Esophagus muscularis mucosa (tissue), 4 donors: ENCODE data around the gene HOXD11. TPM values are rescaled to one million over a fixed set of nuclear protein-coding genes. Genes with fewer than 3 reads are reported as not detected.
A peak's percentile ranks its signal among the peaks of the same experiment; 100 is the strongest.

Experiments
- DNase-seq: peaks from one replicate; pipeline ENCODE4 v3.0.0-alpha.2; 2017; ENCODE audit errors: extremely low spot score
- H3K27ac ChIP-seq, 4 donors: fragments of 200-600 bp; sonication (generic); replicated peaks in 1 of 4; 1 replicate in 3 of 4; 2 replicates in 1 of 4; pipeline ENCODE4 v1.5.1; 2016 to 2019; ENCODE audit warnings: mild to moderate bottlenecking in 1 of 4
- H3K27me3 ChIP-seq, 4 donors: fragments of 200-600 bp; sonication (generic); one replicate each; pipeline versions ENCODE4 v1.5.1 to v1.6.0; 2016 to 2019
- H3K36me3 ChIP-seq, 4 donors: fragments of 200-600 bp; sonication (generic); one replicate each; pipeline ENCODE4 v1.5.1; 2016 to 2019
- H3K4me1 ChIP-seq, 4 donors: fragments of 200-600 bp; sonication (generic); one replicate each; pipeline ENCODE4 v1.5.1; 2016 to 2019
- H3K4me3 ChIP-seq, 4 donors: fragments of 200-600 bp; sonication (generic); 1 replicate in 2 of 4; 2 replicates in 2 of 4; pipeline ENCODE4 v1.5.1; 2016 to 2019; ENCODE audit warnings: mild to moderate bottlenecking in 4 of 4, moderate library complexity in 1 of 4
- H3K9me3 ChIP-seq, 4 donors: fragments of 200-600 bp; sonication (generic); 1 replicate in 3 of 4; 2 replicates in 1 of 4; pipeline ENCODE4 v1.5.1; 2016 to 2019
- CTCF ChIP-seq, 3 experiments: fragments of 200-600 bp in 2 of 3; fragments of 450-650 bp in 1 of 3; sonication (generic) in 2 of 3; IDR thresholded peaks; one replicate each; pipeline ENCODE4 v1.5.1; 2017 to 2019; ENCODE audit warnings: antibody characterized with exemption in 3 of 3, mild to moderate bottlenecking in 2 of 3, moderate library complexity in 1 of 3
- EP300 ChIP-seq: sonication (generic); formaldehyde crosslinking; IDR thresholded peaks from one replicate; pipeline ENCODE4 v1.6.1; 2017; ENCODE audit warnings: antibody characterized with exemption
- POLR2A ChIP-seq: fragments of 450-650 bp; IDR thresholded peaks from one replicate; pipeline ENCODE4 v1.6.1; 2017; ENCODE audit warnings: antibody characterized with exemption, moderate library complexity, mild to moderate bottlenecking, low read depth
- POLR2AphosphoS5 ChIP-seq, 2 donors: sonication (generic); formaldehyde crosslinking; IDR thresholded peaks; one replicate each; pipeline ENCODE4 v1.6.1; 2017; ENCODE audit warnings: antibody characterized with exemption in 2 of 2
- WGBS: methylation state at CpG from one replicate; pipeline ENCODE4 v1.1.5; 2018; 5-methylcytosine and 5-hydroxymethylcytosine counted together
- intact Hi-C: fragments of 100-400 bp; cut with DNase I; formaldehyde crosslinking; loops from one replicate; pipeline ENCODE4 v1.15.1; 2023
- total RNA-seq, 4 donors: library from RNA; depleted of rRNA; stranded (reverse); fragments of >200 nt; gene quantifications; one replicate each; pipeline versions ENCODE4 v1.1.0 to v1.2.1, GENCODE V29; 2016

Gene HOXD11
- total RNA-seq, 4 donors from 2014 or later = not detected

DNA sequence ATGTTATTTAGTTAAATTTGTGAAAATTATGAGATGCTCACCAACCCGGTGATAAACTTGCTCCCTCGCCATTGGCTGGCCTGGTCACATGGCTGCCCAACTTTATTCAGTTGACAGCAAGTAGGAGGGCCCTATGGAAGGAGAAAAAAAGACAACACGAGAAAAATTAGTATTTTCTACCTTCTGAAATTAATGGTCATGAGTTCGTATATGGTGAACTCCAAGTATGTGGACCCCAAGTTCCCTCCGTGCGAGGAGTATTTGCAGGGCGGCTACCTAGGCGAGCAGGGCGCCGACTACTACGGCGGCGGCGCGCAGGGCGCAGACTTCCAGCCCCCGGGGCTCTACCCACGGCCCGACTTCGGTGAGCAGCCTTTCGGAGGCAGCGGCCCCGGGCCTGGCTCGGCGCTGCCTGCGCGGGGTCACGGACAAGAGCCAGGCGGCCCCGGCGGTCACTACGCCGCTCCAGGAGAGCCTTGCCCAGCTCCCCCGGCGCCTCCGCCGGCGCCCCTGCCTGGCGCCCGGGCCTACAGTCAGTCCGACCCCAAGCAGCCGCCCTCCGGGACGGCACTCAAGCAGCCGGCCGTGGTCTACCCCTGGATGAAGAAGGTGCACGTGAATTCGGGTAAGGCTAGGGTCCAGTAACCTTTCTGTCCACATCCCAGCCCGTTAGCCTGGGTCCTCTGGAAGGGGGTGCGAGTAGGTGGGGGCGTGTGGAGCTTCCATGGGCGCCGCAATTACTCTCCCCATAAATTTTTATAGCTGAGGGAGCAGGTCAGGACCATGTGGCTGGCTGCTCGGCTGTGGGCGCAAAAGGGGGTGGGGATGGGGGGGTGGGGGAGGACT lies 44.6 kb downstream of the HOXD11 start, which contains the start of gene HOXD4:
Gene HOXD4 (plus strand): TSS at position 109 of the 846 bp plus-strand sequence. CDS start 84 bp downstream, at position 193.
- H3K27ac ChIP-seq = no peak within 1 kb of the TSS
- H3K9me3 ChIP-seq = no peaks in the 10 kb centered on the region
- 26% methylated on average over 34 of the region's 55 CpGs for WGBS
- no peaks in the 10 kb centered on the region for H3K36me3 ChIP-seq
- peak within 1 kb of the TSS; percentile 21 to 40 (median 34) for H3K4me3 ChIP-seq
- peaks cover 0 to 100% (median 67%) of the 10 kb centered on the region in 4 donors for H3K27me3 ChIP-seq
- peaks cover 3 to 30% (median 14%) of the 10 kb centered on the region in 4 donors for H3K4me1 ChIP-seq
- no peak for DNase-seq
- intact Hi-C loops = no loop called here
- no peak for TF ChIP-seq EP300
- no peak for TF ChIP-seq POLR2AphosphoS5 (IDR thresholded peaks at IDR 0.05)
- no peak for TF ChIP-seq POLR2A
- TF ChIP-seq CTCF (IDR thresholded peaks at IDR 0.05) = no peak

- no peak for DNase-seq
- Histone ChIP-seq H3K4me3 (peak overlapping the region; percentile 21 to 40 (median 34)), H3K27me3 (peaks cover 7 to 100% (median 71%) of the 10 kb centered on the region in 4 donors), H3K36me3 (no peaks in the 10 kb centered on the region), H3K4me1 (peaks cover 9 to 39% (median 23%) of the 10 kb centered on the region in 4 donors), H3K27ac (no peak overlapping the region), H3K9me3 (no peaks in the 10 kb centered on the region)
- WGBS = 31% methylated on average over 46 of the region's 48 CpGs
- no peak for TF ChIP-seq EP300
- no peak for TF ChIP-seq POLR2A
- TF ChIP-seq CTCF (IDR thresholded peaks at IDR 0.05) = no peak
- no peak for TF ChIP-seq POLR2AphosphoS5 (IDR thresholded peaks at IDR 0.05)
- intact Hi-C loops = no loop called here
Observed at GRCh38 chr2:176152350-176153181, 45.5 kb downstream of the HOXD11 start.

DNA sequence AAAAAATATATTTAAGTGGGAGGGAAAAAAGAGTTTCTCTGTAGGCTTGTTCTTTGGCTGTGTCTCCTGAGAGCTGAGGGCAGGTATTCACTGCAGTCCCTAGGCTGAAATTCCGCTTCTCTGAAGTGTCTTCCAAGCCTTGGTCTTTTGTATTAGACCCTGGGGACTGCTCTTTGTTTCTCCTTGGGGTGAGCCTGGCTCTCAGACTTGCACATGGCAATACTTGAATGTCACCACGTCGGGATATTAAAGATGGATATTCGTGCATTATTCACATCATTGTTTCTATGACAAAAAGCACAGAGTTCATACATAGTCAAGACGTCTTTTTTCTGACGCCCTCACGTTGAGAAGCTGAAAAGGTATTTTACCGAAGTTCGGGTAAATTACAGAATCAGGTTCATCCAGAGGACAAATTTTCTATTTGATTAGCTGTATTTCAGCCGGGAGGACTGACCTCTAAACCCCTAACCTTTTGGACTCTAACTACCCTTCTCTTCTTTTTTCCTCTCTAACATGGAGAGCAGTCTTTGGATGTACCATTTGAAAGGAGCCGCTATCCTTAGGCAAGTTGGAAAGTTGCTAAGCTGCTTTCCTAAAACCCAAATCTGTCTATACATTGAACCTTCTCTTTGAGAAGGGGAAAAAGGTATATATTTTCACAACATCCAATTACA lies 47.6 kb downstream of the HOXD11 start:
- no peak overlapping the region for H3K27ac ChIP-seq
- H3K4me3 ChIP-seq = no peak overlapping the region
- peaks cover 13 to 53% (median 44%) of the 10 kb centered on the region in 4 donors for H3K4me1 ChIP-seq
- H3K36me3 ChIP-seq = no peaks in the 10 kb centered on the region
- no peak for DNase-seq
- intact Hi-C loops = no loop called here
- 51% methylated on average over 11 of the region's 11 CpGs for WGBS
- H3K9me3 ChIP-seq = no peaks in the 10 kb centered on the region
- H3K27me3 ChIP-seq = peaks cover 7 to 100% (median 71%) of the 10 kb centered on the region in 4 donors
- no peak for TF ChIP-seq EP300
- no peak for TF ChIP-seq CTCF (IDR thresholded peaks at IDR 0.05)
- no peak for TF ChIP-seq POLR2A
- no peak for TF ChIP-seq POLR2AphosphoS5 (IDR thresholded peaks at IDR 0.05)

- Histone ChIP-seq H3K4me3 (no peak overlapping the region), H3K9me3 (no peaks in the 10 kb centered on the region), H3K27ac (no peak overlapping the region), H3K4me1 (peaks cover 20 to 60% (median 52%) of the 10 kb centered on the region in 4 donors), H3K27me3 (peaks cover 7 to 100% (median 72%) of the 10 kb centered on the region in 4 donors), H3K36me3 (no peaks in the 10 kb centered on the region)
- DNase-seq = no peak
- intact Hi-C loops = no loop called here
- 33% methylated on average over 6 of the region's 6 CpGs for WGBS
- TF ChIP-seq CTCF (IDR thresholded peaks at IDR 0.05) (no peak), POLR2AphosphoS5 (IDR thresholded peaks at IDR 0.05) (no peak), EP300 (no peak), POLR2A (no peak)
Observed at GRCh38 chr2:176155356-176156044, 48.4 kb downstream of the HOXD11 start.
